Measurements from ENCODE around the gene SNX24.

DNA sequence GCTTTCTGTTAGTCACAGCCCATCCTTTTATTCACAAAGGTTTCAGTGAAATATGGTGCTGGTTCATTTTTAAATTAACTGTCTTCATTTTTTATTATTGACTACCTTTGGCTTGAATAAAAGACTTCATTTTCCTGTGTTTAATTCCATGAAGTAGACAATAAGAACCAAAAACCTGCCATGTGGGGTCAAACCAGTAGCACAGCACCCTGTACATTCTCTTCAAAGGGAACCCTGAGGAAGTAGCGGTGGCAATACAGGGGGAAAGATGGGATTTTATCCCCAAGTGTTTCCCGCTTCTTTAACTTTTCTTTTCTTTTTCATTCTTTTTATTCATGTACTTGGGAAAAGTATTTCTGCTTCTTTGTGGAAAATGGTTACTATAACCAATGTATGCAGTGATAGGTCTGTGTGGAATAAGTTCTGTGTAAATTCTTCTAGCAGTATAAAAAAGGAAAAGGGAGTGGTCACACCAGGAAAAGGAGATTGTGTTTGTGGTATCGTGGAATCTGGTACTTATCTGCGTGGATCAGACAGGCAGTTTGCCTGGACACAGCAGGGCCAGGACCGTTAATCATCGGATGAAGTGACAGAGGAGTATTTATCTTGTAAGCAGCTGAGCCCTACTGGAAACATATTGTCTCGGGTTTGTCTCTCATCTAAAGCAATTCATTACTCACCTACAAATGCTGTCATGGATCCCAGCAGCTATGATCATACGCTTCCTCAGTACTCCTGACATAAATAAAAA is 96.9 kb downstream of the SNX24 start:
- no peak for TF ChIP-seq CTCF (IDR thresholded peaks at IDR 0.05; ENCODE audit: insufficient read depth, low read length, poor library complexity, severe bottlenecking)
- no peak for TF ChIP-seq EZH2phosphoT487 (conservative IDR thresholded peaks at IDR 0.05; ENCODE audit: low read length)

Measured in SU-DHL-6 (cell line).